Neural crest cell (in vitro differentiated cells): ENCODE measurements around the gene ZP4. TPM values are rescaled to one million over a fixed set of nuclear protein-coding genes. Genes with fewer than 3 reads are reported as not detected.
A peak's percentile ranks its signal among the peaks of the same experiment; 100 is the strongest.
"Not testable (repeated sequence)": the region's sequence is repeated elsewhere in the genome, so short reads cannot be mapped to it uniquely, and the experiment has no call there.

Experiments
- DNase-seq: peaks from one replicate; pipeline ENCODE4 v3.0.0; 2021; ENCODE audit warnings: low read depth, mixed read lengths, low spot score
- H3K27ac Mint-ChIP-seq: one replicate; pipeline ENCODE4 v1.8.0; 2021; ENCODE audit warnings: mild to moderate bottlenecking, mixed read lengths; ENCODE audit not compliant: unreplicated experiment
- H3K27me3 Mint-ChIP-seq: 2 replicates; pipeline ENCODE4 v1.8.0; 2021; ENCODE audit warnings: low read depth, mild to moderate bottlenecking, mixed read lengths
- H3K36me3 Mint-ChIP-seq: 2 replicates; pipeline ENCODE4 v1.8.0; 2021; ENCODE audit warnings: low read depth, mild to moderate bottlenecking, mixed read lengths
- H3K4me1 Mint-ChIP-seq: 2 replicates; pipeline ENCODE4 v1.8.0; 2021; ENCODE audit warnings: mixed read lengths
- H3K4me3 Mint-ChIP-seq: one replicate; pipeline ENCODE4 v1.8.0; 2021; ENCODE audit warnings: mild to moderate bottlenecking, mixed read lengths
- H3K9me3 Mint-ChIP-seq: 2 replicates; pipeline ENCODE4 v1.8.0; 2021; ENCODE audit warnings: mixed read lengths
- CTCF ChIP-seq: fragments of 200-600 bp; sonication (generic); conservative IDR thresholded peaks from 2 replicates; pipeline ENCODE4 v1.5.0; 2021; ENCODE audit warnings: antibody characterized with exemption, mild to moderate bottlenecking
- total RNA-seq: library from RNA; stranded (reverse); gene quantifications from 2 replicates; pipeline ENCODE4 v1.2.1, GENCODE V29; 2021

ZP4 gene
- total RNA-seq, 1 donor from 2014 or later, result not detected

DNA sequence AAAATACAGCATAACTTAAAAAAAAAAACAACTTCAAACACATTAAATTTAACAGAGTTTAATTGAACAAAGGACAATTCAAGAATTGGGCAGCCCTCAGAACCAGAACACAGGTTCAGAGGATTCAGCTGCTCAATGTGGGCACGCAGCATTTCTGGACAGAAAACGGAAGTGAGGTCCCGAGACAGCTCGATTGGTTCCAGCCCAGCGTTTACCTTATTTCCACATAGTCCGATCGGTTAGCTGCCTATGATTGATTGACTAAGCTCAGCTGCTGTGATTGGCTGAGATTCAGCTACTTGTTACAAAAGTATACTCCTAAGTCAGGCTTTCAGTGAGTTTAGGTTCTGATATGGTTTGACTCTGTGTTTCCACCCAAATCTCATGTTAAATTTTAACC, 33.3 kb downstream of the ZP4 start:
- H3K4me3 Mint-ChIP-seq, result no peak overlapping the region
- H3K27me3 Mint-ChIP-seq, result no peaks in the 10 kb centered on the region
- DNase-seq, result no peak
- peaks cover 3% of the 10 kb centered on the region for H3K9me3 Mint-ChIP-seq
- no peaks in the 10 kb centered on the region for H3K4me1 Mint-ChIP-seq
- no peak for TF ChIP-seq CTCF
- H3K36me3 Mint-ChIP-seq, result no peaks in the 10 kb centered on the region
- H3K27ac Mint-ChIP-seq, result no peak overlapping the region

DNA sequence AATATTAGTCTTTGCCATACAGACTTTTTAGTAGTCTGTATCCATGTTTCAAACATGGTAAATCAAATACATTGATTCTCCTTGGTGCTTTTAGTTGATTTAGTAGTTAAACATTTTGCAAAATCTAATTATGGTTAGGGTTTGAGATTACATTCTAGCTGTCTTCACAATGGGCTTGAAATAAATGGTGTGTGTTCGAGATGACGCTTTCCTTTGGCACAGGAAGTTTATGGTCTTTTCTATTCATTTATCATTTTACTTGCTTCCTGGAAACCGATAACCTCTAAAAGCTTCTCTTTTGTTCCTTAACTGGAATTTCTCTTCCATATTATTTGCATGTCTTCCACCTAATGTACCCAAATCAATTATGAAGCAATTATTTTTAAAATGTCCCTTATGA, 38.4 kb downstream of the ZP4 start:
- H3K27me3 Mint-ChIP-seq, result no peaks in the 10 kb centered on the region
- H3K36me3 Mint-ChIP-seq, result no peaks in the 10 kb centered on the region
- no peak for DNase-seq
- no peak overlapping the region for H3K4me3 Mint-ChIP-seq
- H3K4me1 Mint-ChIP-seq, result no peaks in the 10 kb centered on the region
- TF ChIP-seq CTCF, result no peak
- H3K9me3 Mint-ChIP-seq, result peaks cover 3% of the 10 kb centered on the region
- H3K27ac Mint-ChIP-seq, result no peak overlapping the region

DNA sequence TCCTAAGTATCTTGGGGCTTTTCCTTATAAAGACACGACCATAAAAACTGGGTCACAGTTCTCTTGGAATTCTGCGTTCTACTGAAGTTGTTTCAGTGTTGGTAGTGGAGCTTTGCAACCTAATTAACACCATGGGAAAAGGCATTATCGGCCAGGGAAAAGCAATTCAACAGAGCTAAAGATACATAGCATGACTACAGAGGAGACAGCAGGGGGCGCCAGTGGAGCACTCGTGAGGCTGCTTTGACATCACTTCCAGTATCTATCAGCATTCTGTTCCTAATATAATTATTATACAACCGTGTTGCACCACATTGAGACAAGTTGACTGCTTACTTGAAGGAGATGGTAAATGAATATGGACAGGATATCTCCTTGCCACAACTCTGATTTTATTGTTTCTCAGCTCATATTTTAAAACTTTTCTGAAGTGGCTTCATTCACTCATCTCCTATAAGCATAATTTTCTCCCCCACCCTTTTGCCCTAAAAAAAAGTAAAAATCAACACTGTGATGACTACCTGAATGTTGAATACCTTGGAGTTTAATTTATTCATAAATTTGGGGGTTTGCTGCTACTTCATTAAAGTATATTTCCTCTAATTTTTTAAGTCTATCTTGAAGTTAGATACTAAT, 39.4 kb downstream of the ZP4 start:
- H3K36me3 Mint-ChIP-seq, result no peaks in the 10 kb centered on the region
- no peaks in the 10 kb centered on the region for H3K4me1 Mint-ChIP-seq
- H3K27ac Mint-ChIP-seq, result no peak overlapping the region
- peak; percentile 79 for TF ChIP-seq CTCF
- H3K27me3 Mint-ChIP-seq, result no peaks in the 10 kb centered on the region
- DNase-seq, result peak; percentile 62
- H3K4me3 Mint-ChIP-seq, result no peak overlapping the region
- H3K9me3 Mint-ChIP-seq, result peaks cover 3% of the 10 kb centered on the region

DNA sequence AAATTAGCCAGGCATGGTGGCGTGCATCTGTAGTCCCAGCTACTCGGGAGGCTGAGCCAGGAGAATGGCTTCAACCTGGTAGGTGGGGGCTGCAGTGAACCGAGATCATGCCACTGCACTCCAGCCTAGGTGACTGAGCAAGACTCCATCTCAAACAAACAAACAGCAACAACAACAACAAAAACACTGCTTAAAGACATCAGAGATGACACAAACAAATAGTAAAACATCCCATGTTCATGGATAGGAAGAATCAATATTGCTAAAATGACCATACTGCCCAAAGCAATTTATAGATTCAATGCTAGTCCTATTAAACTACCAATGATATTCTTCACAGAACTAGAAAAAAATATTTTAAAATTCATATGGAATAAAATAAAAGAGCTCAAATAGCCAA, 47.2 kb downstream of the ZP4 start:
- H3K27ac Mint-ChIP-seq, H3K4me1 Mint-ChIP-seq, H3K4me3 Mint-ChIP-seq, DNase-seq, H3K36me3 Mint-ChIP-seq, H3K27me3 Mint-ChIP-seq: not testable (repeated sequence)
- peaks cover 19% of the 10 kb centered on the region for H3K9me3 Mint-ChIP-seq

DNA sequence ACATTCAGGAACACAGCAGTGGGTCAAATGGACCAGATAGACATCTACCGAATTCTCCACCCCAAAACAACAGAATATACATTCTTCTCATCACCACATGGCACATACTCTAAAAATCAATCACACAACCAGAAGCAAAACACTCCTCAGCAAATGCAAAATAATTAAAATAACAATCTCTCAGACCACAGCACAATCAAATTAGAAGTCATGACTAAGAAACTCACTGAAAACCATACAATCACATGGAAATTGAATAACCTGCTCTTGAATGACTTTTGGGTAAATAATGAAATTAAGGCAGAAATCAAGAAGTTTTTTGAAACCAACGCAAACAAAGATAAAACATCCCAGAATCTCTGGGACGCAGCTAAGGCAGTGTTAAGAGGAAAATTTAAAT, 49.2 kb downstream of the ZP4 start:
- Mint-ChIP-seq H3K4me1 (no peaks in the 10 kb centered on the region), H3K27me3 (no peaks in the 10 kb centered on the region), H3K36me3 (peaks cover 4% of the 10 kb centered on the region), H3K4me3 (no peak overlapping the region), H3K27ac (no peak overlapping the region), H3K9me3 (peaks cover 19% of the 10 kb centered on the region)
- TF ChIP-seq CTCF, result no peak
- no peak for DNase-seq

DNA sequence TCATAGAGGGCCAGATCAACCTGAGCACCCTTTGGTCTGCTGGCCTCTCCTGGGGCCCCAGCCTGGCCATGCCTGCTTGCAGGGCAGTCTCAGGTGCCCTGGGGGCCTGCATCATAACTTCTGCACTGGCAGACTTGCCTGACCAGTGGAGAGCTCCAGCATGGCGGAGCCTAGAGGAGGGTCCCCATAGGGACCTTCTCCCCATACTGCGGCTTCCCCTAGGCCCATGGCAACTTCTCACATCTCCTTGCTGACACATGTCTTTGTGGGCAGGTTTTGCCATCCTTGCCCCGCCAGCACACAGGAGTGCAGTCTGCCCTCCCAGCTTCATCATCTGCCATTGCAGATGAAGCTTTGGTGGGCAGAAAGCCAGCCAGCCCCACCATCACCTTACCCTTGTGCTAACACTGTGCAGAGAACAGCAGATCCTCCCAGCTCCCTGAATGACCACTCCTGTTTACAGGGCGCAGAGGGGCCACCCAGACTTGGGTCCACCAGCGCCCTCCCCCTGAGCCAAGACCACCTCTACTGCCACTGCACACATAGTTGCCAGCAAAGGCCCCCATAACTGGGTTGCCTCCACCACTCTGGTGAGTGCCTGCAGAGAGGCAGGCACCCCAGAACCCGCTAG, 51.7 kb downstream of the ZP4 start:
- H3K27me3 Mint-ChIP-seq, result no peaks in the 10 kb centered on the region
- TF ChIP-seq CTCF, result no peak
- peaks cover 15% of the 10 kb centered on the region for H3K9me3 Mint-ChIP-seq
- peaks cover 4% of the 10 kb centered on the region for H3K36me3 Mint-ChIP-seq
- no peak overlapping the region for H3K4me3 Mint-ChIP-seq
- peaks cover 6% of the 10 kb centered on the region for H3K4me1 Mint-ChIP-seq
- no peak for DNase-seq
- no peak overlapping the region for H3K27ac Mint-ChIP-seq
